A673 (cell line): ENCODE data around the gene GALNT12.

ENCODE experiments used
- CTCF ChIP-seq: fragments of 300-800, 200-600 bp; sonication (generic); conservative IDR thresholded peaks from 2 replicates; pipeline ENCODE4 v1.5.1; 2017; ENCODE audit warnings: low read depth, mild to moderate bottlenecking, antibody characterized with exemption, low read length, moderate library complexity, mixed read lengths
- EZH2 ChIP-seq: fragments of 200-600 bp; sonication (generic); IDR thresholded peaks from 2 replicates; pipeline ENCODE4 v1.6.1; 2017; ENCODE audit warnings: borderline replicate concordance, low read depth, mild to moderate bottlenecking, mixed read lengths, antibody characterized with exemption, low read length; ENCODE audit not compliant: poor library complexity, severe bottlenecking

- TF ChIP-seq CTCF: no peak
- no peak for TF ChIP-seq EZH2
These were observed 36.8 kb upstream of the GALNT12 start for GRCh38 chr9:98770717-98771116.
